K562 (cell line): ENCODE results near the gene SLC17A8. TPM values are rescaled to one million over a fixed set of nuclear protein-coding genes. Genes with fewer than 3 reads are reported as not detected.

Experiments used
- ATAC-seq: fragments of 200-7000 bp; cut with Tn5 transposase; 3 replicates; pipeline ENCODE4 v1.9.1; 2020; ENCODE audit warnings: moderate library complexity
- BruUV-seq: library from RNA; stranded (reverse); fragments of 400-500 nt; replicated peaks from 2 replicates; lab custom pipeline; 2021; lab: Mats Ljungman, UMichigan
- CTCF ChIA-PET: fragments of 300-600 bp; formaldehyde crosslinking; extraction: SDS; loops from one replicate; lab custom pipeline; 2021; ENCODE audit warnings: low intra/inter-chr PET ratio; lab: Yijun Ruan, JAX
- POLR2A ChIA-PET: fragments of 300-600, 350-650 bp; sonication (Branson Sonifier 250); formaldehyde crosslinking; extraction: SDS; loops from one replicate; lab custom pipeline; 2021; ENCODE audit warnings: antibody characterized with exemption, inconsistent platforms; lab: Yijun Ruan, JAX
- DNase-seq, 4 experiments: peaks; one replicate each; pipeline versions ENCODE4 v3.0.0 to v3.0.0-alpha.2; 2011 to 2018; ENCODE audit warnings: low spot score in 3 of 4, mixed read lengths in 3 of 4; ENCODE audit errors: extremely low read depth in 1 of 4
- FAIRE-seq: peaks from 2 replicates; lab custom pipeline; 2011; peaks lifted over from hg19 to GRCh38; lab: Jason Lieb, UNC
- H2AFZ ChIP-seq: 2 replicates; pipeline ENCODE4 v1.6.0; 2011; ENCODE audit warnings: low read depth, low read length, control low read depth, inconsistent platforms
- H3K27ac ChIP-seq: fragments of 200-600 bp; 3 replicates; pipeline ENCODE4 v1.8.0; 2011; ENCODE audit warnings: low read depth, mild to moderate bottlenecking, control low read depth, inconsistent platforms, low read length, moderate library complexity, mixed read lengths; ENCODE audit errors: extremely low read depth
- H3K27me3 ChIP-seq, 2 experiments: fragments of 300-600 bp in 1 of 2; 2 replicates in 1 of 2; 3 replicates in 1 of 2; pipeline versions ENCODE4 v1.6.0 to v1.8.0; 2011; ENCODE audit warnings: inconsistent platforms in 2 of 2, low read length in 2 of 2, mild to moderate bottlenecking in 1 of 2, mixed read lengths in 1 of 2, moderate library complexity in 1 of 2; ENCODE audit not compliant: control insufficient read depth in 2 of 2, insufficient read depth in 2 of 2
- H3K36me3 ChIP-seq: fragments of 300-600 bp; 3 replicates; pipeline ENCODE4 v1.8.0; 2011; ENCODE audit warnings: mild to moderate bottlenecking, low read length, inconsistent platforms; ENCODE audit not compliant: control insufficient read depth, insufficient read depth
- H3K4me1 ChIP-seq, 2 experiments: fragments of 200-600 bp in 1 of 2; replicated peaks in 1 of 2; 2 replicates in 1 of 2; 3 replicates in 1 of 2; pipeline versions ENCODE4 v1.5.1 to v1.8.0; 2011; ENCODE audit warnings: inconsistent platforms in 2 of 2, low read length in 2 of 2, mild to moderate bottlenecking in 1 of 2, mixed read lengths in 1 of 2, moderate library complexity in 1 of 2; ENCODE audit not compliant: control insufficient read depth in 2 of 2, insufficient read depth in 2 of 2
- H3K4me2 ChIP-seq: 2 replicates; pipeline ENCODE4 v1.6.1; 2011; ENCODE audit warnings: low read length, control low read depth, inconsistent platforms, mixed read lengths; ENCODE audit not compliant: insufficient read depth
- H3K4me3 ChIP-seq: fragments of 200-600 bp; sonication (generic), shearing (Covaris generic); 2 replicates; pipeline ENCODE4 v1.5.1; 2016; ENCODE audit warnings: control low read depth, inconsistent platforms
- H3K79me2 ChIP-seq: fragments of 200-600 bp; 3 replicates; pipeline ENCODE4 v1.8.0; 2011; ENCODE audit warnings: low read length, inconsistent platforms; ENCODE audit not compliant: control insufficient read depth, insufficient read depth
- H3K9ac ChIP-seq, 2 experiments: 2 replicates each; pipeline versions ENCODE4 v1.6.0 to v1.6.1; 2011; ENCODE audit warnings: low read depth in 2 of 2, low read length in 2 of 2, control low read depth in 1 of 2, inconsistent platforms in 1 of 2, mild to moderate bottlenecking in 1 of 2, mixed read lengths in 1 of 2; ENCODE audit not compliant: insufficient read depth in 1 of 2
- H3K9me1 ChIP-seq: one replicate; pipeline ENCODE4 v1.6.0; 2011; ENCODE audit warnings: inconsistent platforms, mild to moderate bottlenecking, low read length, moderate library complexity; ENCODE audit not compliant: control insufficient read depth, insufficient read depth
- H3K9me3 ChIP-seq: replicated peaks from 2 replicates; pipeline ENCODE4 v1.5.1; 2011; ENCODE audit warnings: low read depth, low read length, inconsistent platforms; ENCODE audit not compliant: control insufficient read depth, insufficient read depth
- H4K20me1 ChIP-seq: replicated peaks from 2 replicates; pipeline ENCODE4 v1.6.1; 2011; ENCODE audit warnings: low read length, inconsistent platforms, mixed read lengths; ENCODE audit not compliant: control insufficient read depth, insufficient read depth
- HDAC6 ChIP-seq: IDR thresholded peaks from 2 replicates; pipeline ENCODE4 v1.6.1; 2012; ENCODE audit warnings: low read depth, mild to moderate bottlenecking, control low read depth, inconsistent platforms, low read length, moderate library complexity
- SRSF9 ChIP-seq: fragments of 200-400 bp; formaldehyde crosslinking; IDR thresholded peaks from 2 replicates; pipeline ENCODE4 v1.6.1; 2017; ENCODE audit warnings: low read depth, low read length, borderline replicate concordance
- ZNF512 ChIP-seq: IDR thresholded peaks from 2 replicates; pipeline ENCODE4 v1.6.1; 2016; ENCODE audit warnings: missing genetic modification characterization, missing compliant biosample characterization
- ZNF644 ChIP-seq: fragments of 200-800 bp; sonication (Bioruptor generic); IDR thresholded peaks from 2 replicates; pipeline ENCODE4 v1.6.1; 2016; ENCODE audit warnings: low read depth, missing genetic modification characterization, missing compliant biosample characterization
- ZNF780A ChIP-seq: fragments of 250-450 bp; sonication (Bioruptor Pico); IDR thresholded peaks from 2 replicates; pipeline ENCODE4 v1.5.0; 2021; ENCODE audit warnings: mild to moderate bottlenecking
- ZZZ3 ChIP-seq: fragments of 450-650 bp; IDR thresholded peaks from 2 replicates; pipeline ENCODE4 v1.6.1; 2016; ENCODE audit warnings: antibody characterized with exemption, mild to moderate bottlenecking, moderate library complexity
- WGBS: fragments of 100-300 bp; shearing (Covaris generic); methylation state at CpG from one replicate; pipeline ENCODE4 v1.1.6; 2016; ENCODE audit warnings: low coverage, mixed read lengths; ENCODE audit not compliant: insufficient coverage; ENCODE audit errors: missing lambda C conversion rate; 5-methylcytosine and 5-hydroxymethylcytosine counted together
- in situ Hi-C: fragments of 300-500 bp; cut with MboI; formaldehyde crosslinking; loops from 4 replicates; pipeline ENCODE4 v1.15.0; 2018; ENCODE audit warnings: inconsistent platforms, mixed read lengths
- intact Hi-C: fragments of 100-400 bp; cut with micrococcal nuclease; formaldehyde crosslinking; loops from 2 replicates; pipeline ENCODE4 v1.14.2; 2022
- polyA plus RNA-seq, 8 experiments: library from polyadenylated mRNA; depleted of rRNA in 4 of 8; stranded (reverse) in 5 of 8; unstranded in 3 of 8; fragments of >200 nt; fragmentation: Nextera tagmentation in 2 of 8; fragmentation: Illumina TruSeq in 1 of 8; extraction: Ambion mirVana in 2 of 8; extraction: Trizol in 1 of 8; gene quantifications; 2 replicates each; pipeline versions ENCODE4 v1.2.1 to v1.2.3, GENCODE V29; 2011 to 2014; ENCODE audit warnings: inconsistent platforms in 1 of 8, missing spikeins in 1 of 8
- total RNA-seq, 7 experiments: library from RNA; depleted of rRNA in 6 of 7; stranded (reverse); fragments of >200 nt in 6 of 7; fragmentation: Illumina TruSeq in 2 of 7; extraction: Trizol in 2 of 7; gene quantifications; 2 replicates each; pipeline versions ENCODE4 v1.2.1 to v1.2.3, GENCODE V29; 2011 to 2021; ENCODE audit warnings: low replicate concordance in 1 of 7
- TF ChIP-seq, protein P1 (sequence below): fragments of 450-650 bp; IDR thresholded peaks from 2 replicates; pipeline ENCODE4 v1.6.1; 2018; ENCODE audit warnings: mild to moderate bottlenecking, low read depth; ENCODE audit not compliant: partially characterized antibody

Gene SLC17A8
- total and polyA plus RNA-seq, 9 of the 15 experiments (the other 6 are each of a cell fraction or from before 2014, with no cell fraction given) = 0.03 TPM; not detected in 8

GRCh38 chr12:100371146-100371545 lies 14.3 kb downstream of the SLC17A8 start:
- Histone ChIP-seq H4K20me1 (no peaks in the 10 kb centered on the region), H3K79me2 (no peaks in the 10 kb centered on the region), H3K4me1 (no peaks in the 10 kb centered on the region), H3K4me3 (no peak overlapping the region), H3K27me3 (peaks cover 2 to 21% of the 10 kb centered on the region in 2 experiments; a peak in 3 of 5 replicates), H2AFZ (no peak overlapping the region), H3K27ac (no peak overlapping the region), H3K9me3 (no peaks in the 10 kb centered on the region), H3K4me2 (no peak overlapping the region), H3K9ac (no peak overlapping the region), H3K9me1 (no peaks in the 10 kb centered on the region)
- intact Hi-C loops = no loop called here
- in situ Hi-C loops = no loop called here
- ATAC-seq (no peak), FAIRE-seq (no peak), DNase-seq (no peak)
- WGBS = 0% methylated on average over 6 of the region's 6 CpGs
- POLR2A ChIA-PET = interaction anchor here (0.7 kb wide), 1 partner anchor 528 kb away, joined by 3 read pairs; no protein-coding TSS in a partner anchor
- BruUV-seq = no TSS peak
- TF ChIP-seq ZNF780A (CRISPR knock-in tag) (no peak), ZNF512 (no peak), HDAC6 (no peak), SRSF9 (no peak), ZNF644 (tag) (no peak), ZZZ3 (no peak)
- TF ChIP-seq, protein P1, sequence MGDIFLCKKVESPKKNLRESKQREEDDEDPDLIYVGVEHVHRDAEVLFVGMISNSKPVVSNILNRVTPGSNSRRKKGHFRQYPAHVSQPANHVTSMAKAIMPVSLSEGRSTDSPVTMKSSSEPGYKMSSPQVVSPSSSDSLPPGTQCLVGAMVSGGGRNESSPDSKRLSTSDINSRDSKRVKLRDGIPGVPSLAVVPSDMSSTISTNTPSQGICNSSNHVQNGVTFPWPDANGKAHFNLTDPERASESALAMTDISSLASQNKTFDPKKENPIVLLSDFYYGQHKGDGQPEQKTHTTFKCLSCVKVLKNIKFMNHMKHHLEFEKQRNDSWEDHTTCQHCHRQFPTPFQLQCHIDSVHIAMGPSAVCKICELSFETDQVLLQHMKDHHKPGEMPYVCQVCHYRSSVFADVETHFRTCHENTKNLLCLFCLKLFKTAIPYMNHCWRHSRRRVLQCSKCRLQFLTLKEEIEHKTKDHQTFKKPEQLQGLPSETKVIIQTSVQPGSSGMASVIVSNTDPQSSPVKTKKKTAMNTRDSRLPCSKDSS = no peak
- TF ChIP-seq, all 486 proteins: peak for 0
- CTCF ChIA-PET = no interaction called here
- no peaks in the 10 kb centered on the region for H3K36me3 ChIP-seq
